A549 (cell line): ENCODE measurements around the gene NFKBIZ.

ENCODE experiments used
- CTCF ChIP-seq: fragments of >200 bp; sonication (Bioruptor Twin); formaldehyde crosslinking; IDR thresholded peaks from 3 replicates; pipeline ENCODE4 v1.5.1; 2016
- E2F6 ChIP-seq: IDR thresholded peaks from 2 replicates; pipeline ENCODE4 v1.6.1; 2012; ENCODE audit warnings: low read depth, borderline replicate concordance
- ELK1 ChIP-seq: fragments of 150-350 bp; IDR thresholded peaks from 2 replicates; pipeline ENCODE4 v1.6.1; 2014; ENCODE audit warnings: low read depth, mild to moderate bottlenecking, low read length
- ESRRA ChIP-seq: fragments of 150-350 bp; IDR thresholded peaks from 2 replicates; pipeline ENCODE4 v1.6.1; 2014; ENCODE audit warnings: mild to moderate bottlenecking, low read length, borderline replicate concordance
- HOXA7 ChIP-seq: fragments of 250-450 bp; sonication (Bioruptor Pico); IDR thresholded peaks from 2 replicates; pipeline ENCODE4 v1.5.0; 2020; ENCODE audit warnings: mild to moderate bottlenecking, moderate library complexity
- JUN ChIP-seq, 2 experiments: fragments of >200 bp; sonication (Bioruptor Twin); formaldehyde crosslinking; IDR thresholded peaks; 2 replicates in 1 of 2; 3 replicates in 1 of 2; pipeline ENCODE4 v1.6.1; 2016 to 2017
- MAX ChIP-seq: IDR thresholded peaks from 2 replicates; pipeline ENCODE4 v1.6.1; 2012
- MAZ ChIP-seq: fragments of 150-350 bp; IDR thresholded peaks from 2 replicates; pipeline ENCODE4 v1.6.1; 2014; ENCODE audit warnings: antibody characterized with exemption, low read depth, low read length, borderline replicate concordance
- MYC ChIP-seq: IDR thresholded peaks from 2 replicates; pipeline ENCODE4 v1.6.1; 2012; ENCODE audit warnings: mild to moderate bottlenecking, inconsistent platforms, low read length, improper control_type of control experiment, borderline replicate concordance
- POLR2A ChIP-seq: IDR thresholded peaks from 2 replicates; pipeline ENCODE4 v1.6.1; 2012; ENCODE audit warnings: mild to moderate bottlenecking, low read length
- SREBF2 ChIP-seq: fragments of 450-650 bp; IDR thresholded peaks from 2 replicates; pipeline ENCODE4 v1.6.1; 2014; ENCODE audit warnings: mild to moderate bottlenecking, moderate library complexity

DNA sequence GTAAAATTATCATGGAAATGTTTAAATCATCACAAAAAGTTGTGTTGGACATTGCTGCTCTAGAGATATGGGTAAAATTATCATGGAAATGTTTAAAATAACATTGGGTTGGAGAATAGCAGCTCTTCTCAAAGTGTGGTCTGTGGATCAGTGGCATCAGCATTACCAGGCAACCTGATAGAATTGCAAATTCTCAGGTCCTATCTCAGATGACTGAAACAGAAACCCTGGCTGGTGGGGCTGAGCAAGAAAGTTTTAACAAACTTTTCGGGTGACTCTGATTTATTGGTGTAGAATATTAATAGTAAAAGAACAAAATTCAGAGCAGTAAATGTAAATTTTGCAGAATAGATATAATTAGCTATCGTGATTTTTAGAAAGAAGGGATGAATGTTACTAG lies 41.4 kb upstream of the NFKBIZ start:
- TF ChIP-seq MAZ (no peak), SREBF2 (no peak), HOXA7 (no peak), POLR2A (no peak), ESRRA (no peak), E2F6 (no peak), CTCF (no peak), MAX (no peak), MYC (no peak), ELK1 (no peak), JUN (IDR thresholded peaks at IDR 0.05) (no peak)
